Endothelial cell of umbilical vein (primary cell): ENCODE results near the gene CNKSR3. TPM values are rescaled to one million over a fixed set of nuclear protein-coding genes. Genes with fewer than 3 reads are reported as not detected.

Experiments
- BruUV-seq: library from RNA; stranded (reverse); fragments of 400-500 nt; replicated peaks from 2 replicates; lab custom pipeline; 2021; lab: Mats Ljungman, UMichigan
- CTCF ChIA-PET: fragments of 300-600, 350-600 bp; sonication (Branson Sonifier 250); formaldehyde crosslinking; loops from one replicate; lab custom pipeline; 2021; ENCODE audit warnings: antibody characterized with exemption, inconsistent platforms; lab: Charles Lee
- POLR2A ChIA-PET: fragments of 300-600, 350-600 bp; sonication (Branson Sonifier 250); formaldehyde crosslinking; loops from one replicate; lab custom pipeline; 2021; ENCODE audit warnings: antibody characterized with exemption, inconsistent platforms; lab: Charles Lee
- DNase-seq: peaks from one replicate; pipeline ENCODE4 v3.0.0-alpha.2; 2011; ENCODE audit warnings: low read depth, low spot score
- FAIRE-seq: peaks from 2 replicates; lab custom pipeline; 2011; peaks lifted over from hg19 to GRCh38; lab: Jason Lieb, UNC
- H2AFZ ChIP-seq: 2 replicates; pipeline ENCODE4 v1.6.0; 2012; ENCODE audit warnings: low read depth, low read length, control low read depth, inconsistent platforms
- H3K27ac ChIP-seq: 2 replicates; pipeline ENCODE4 v1.5.1; 2011; ENCODE audit warnings: low read depth, mild to moderate bottlenecking, control low read depth, low read length, moderate library complexity; ENCODE audit not compliant: insufficient read depth
- H3K27me3 ChIP-seq, 2 experiments: 2 replicates each; pipeline versions ENCODE4 v1.6.0 to v1.6.1; 2011; ENCODE audit warnings: low read length in 2 of 2, mixed read lengths in 1 of 2; ENCODE audit not compliant: control insufficient read depth in 2 of 2, insufficient read depth in 2 of 2
- H3K36me3 ChIP-seq, 2 experiments: 2 replicates in 1 of 2; 3 replicates in 1 of 2; pipeline ENCODE4 v1.5.1; 2011; ENCODE audit warnings: low read length in 2 of 2, mild to moderate bottlenecking in 1 of 2, moderate library complexity in 1 of 2; ENCODE audit not compliant: control insufficient read depth in 2 of 2, insufficient read depth in 2 of 2; ENCODE audit errors: extremely low read depth in 1 of 2
- H3K4me1 ChIP-seq: 3 replicates; pipeline ENCODE4 v1.5.1; 2011; ENCODE audit warnings: mild to moderate bottlenecking, low read length; ENCODE audit not compliant: control insufficient read depth, insufficient read depth; ENCODE audit errors: extremely low read depth
- H3K4me2 ChIP-seq: 2 replicates; pipeline ENCODE4 v1.6.1; 2011; ENCODE audit warnings: low read length, control low read depth, mixed read lengths; ENCODE audit not compliant: insufficient read depth
- H3K4me3 ChIP-seq, 3 experiments: fragments of 200-600 bp in 1 of 3; sonication (generic), shearing (Covaris generic) in 1 of 3; replicated peaks in 1 of 3; 2 replicates each; pipeline ENCODE4 v1.5.1; 2011 to 2016; ENCODE audit warnings: control low read depth in 3 of 3, low read length in 3 of 3, mild to moderate bottlenecking in 2 of 3, inconsistent platforms in 1 of 3, low read depth in 1 of 3, moderate library complexity in 1 of 3; ENCODE audit not compliant: insufficient read depth in 1 of 3
- H3K79me2 ChIP-seq: 2 replicates; pipeline ENCODE4 v1.6.0; 2012; ENCODE audit warnings: low read length, inconsistent platforms; ENCODE audit not compliant: control insufficient read depth, insufficient read depth
- H3K9ac ChIP-seq: replicated peaks from 2 replicates; pipeline ENCODE3; 2011; ENCODE audit warnings: low read length, control low read depth; ENCODE audit not compliant: insufficient read depth; ENCODE audit errors: extremely low read depth
- H3K9me1 ChIP-seq: replicated peaks from 3 replicates; pipeline ENCODE4 v1.6.0; 2011; ENCODE audit warnings: mild to moderate bottlenecking, low read length; ENCODE audit not compliant: control insufficient read depth, insufficient read depth; ENCODE audit errors: extremely low read depth
- H3K9me3 ChIP-seq: replicated peaks from 2 replicates; pipeline ENCODE4 v1.5.1; 2012; ENCODE audit warnings: low read length, inconsistent platforms; ENCODE audit not compliant: control insufficient read depth, insufficient read depth
- H4K20me1 ChIP-seq: replicated peaks from 2 replicates; pipeline ENCODE3; 2011; ENCODE audit warnings: mild to moderate bottlenecking, low read length; ENCODE audit not compliant: control insufficient read depth, insufficient read depth; ENCODE audit errors: extremely low read depth
- CTCF ChIP-seq, 2 donors: IDR thresholded peaks; 1 replicate in 1 of 2; 2 replicates in 1 of 2; pipeline ENCODE4 v1.5.1; 2011; ENCODE audit warnings: low read length in 2 of 2, mild to moderate bottlenecking in 2 of 2, moderate library complexity in 2 of 2, control low read depth in 1 of 2, inconsistent platforms in 1 of 2, low read depth in 1 of 2; ENCODE audit not compliant: insufficient read depth in 1 of 2; ENCODE audit errors: extremely low read depth in 1 of 2
- EZH2 ChIP-seq: IDR thresholded peaks from 2 replicates; pipeline ENCODE4 v1.6.1; 2012; ENCODE audit warnings: borderline replicate concordance, low read depth, mild to moderate bottlenecking, moderate library complexity, low read length, inconsistent platforms; ENCODE audit not compliant: severe bottlenecking
- FOS ChIP-seq: IDR thresholded peaks from 2 replicates; pipeline ENCODE4 v1.6.1; 2011; ENCODE audit warnings: mild to moderate bottlenecking, low read length, moderate library complexity, borderline replicate concordance; ENCODE audit not compliant: insufficient read depth
- GATA2 ChIP-seq: IDR thresholded peaks from 2 replicates; pipeline ENCODE4 v1.7.0; 2011; ENCODE audit warnings: low read depth, mild to moderate bottlenecking, moderate library complexity, mixed read lengths, low read length; ENCODE audit not compliant: insufficient read length, insufficient read depth
- JUN ChIP-seq: IDR thresholded peaks from 2 replicates; pipeline ENCODE4 v1.6.1; 2011; ENCODE audit warnings: borderline replicate concordance, low read depth; ENCODE audit not compliant: insufficient read length, insufficient read depth
- MAX ChIP-seq: IDR thresholded peaks from 2 replicates; pipeline ENCODE4 v1.6.1; 2011; ENCODE audit not compliant: insufficient read depth, insufficient read length
- MYC ChIP-seq: IDR thresholded peaks from one replicate; pipeline ENCODE4 v1.6.1; 2011; ENCODE audit warnings: mild to moderate bottlenecking, low read depth, low read length
- POLR2A ChIP-seq: IDR thresholded peaks from 2 replicates; pipeline ENCODE4 v1.6.1; 2012; ENCODE audit warnings: low read depth, mild to moderate bottlenecking, control low read depth, low read length
- POLR2AphosphoS5 ChIP-seq: IDR thresholded peaks from 2 replicates; pipeline ENCODE4 v1.6.1; 2012; ENCODE audit warnings: low read depth, mild to moderate bottlenecking, control low read depth, low read length, moderate library complexity; ENCODE audit not compliant: insufficient read depth
- dilution Hi-C: fragments of 300-500 bp; cut with MboI; formaldehyde crosslinking; loops from one replicate; pipeline ENCODE4 v1.15.0; 2019; ENCODE audit warnings: low sequenced_read_pairs; ENCODE audit not compliant: extremely low pct_ligation_motif_present
- intact Hi-C: fragments of 100-400 bp; cut with micrococcal nuclease; formaldehyde crosslinking; loops from one replicate; pipeline ENCODE4 v1.10.0; 2022
- polyA plus RNA-seq, 4 experiments: library from polyadenylated mRNA; depleted of rRNA in 3 of 4; stranded (reverse) in 3 of 4; unstranded in 1 of 4; fragments of >200 nt; gene quantifications; 2 replicates each; pipeline versions ENCODE4 v1.2.1 to v1.2.3, GENCODE V29; 2011 to 2012; ENCODE audit warnings: missing spikeins in 1 of 4
- total RNA-seq: library from RNA; stranded (reverse); gene quantifications from 2 replicates; pipeline ENCODE4 v1.2.3, GENCODE V29; 2021

The CNKSR3 gene
- total and polyA plus RNA-seq, 2 donors (not counting 3 experiments of a cell fraction or from before 2014, with no cell fraction given) = 2.3 to 15.6 TPM

GRCh38 chr6:154508573-154509375 is 1.7 kb downstream of the CNKSR3 start:
- DNase-seq (peak; percentile 44), FAIRE-seq (no peak)
- Histone ChIP-seq H3K4me3 (peak overlapping the region in 2 of 3 experiments; percentile 64 to 78), H3K36me3 (no peaks in the 10 kb centered on the region), H2AFZ (no peak overlapping the region), H3K27ac (peak overlapping the region; percentile 77), H3K4me2 (peak overlapping the region; percentile 78), H3K9me3 (no peaks in the 10 kb centered on the region), H3K4me1 (peaks cover 15% of the 10 kb centered on the region), H3K9ac (peak overlapping the region; percentile 83), H3K79me2 (peaks cover 2% of the 10 kb centered on the region), H3K9me1 (no peaks in the 10 kb centered on the region), H3K27me3 (no peaks in the 10 kb centered on the region), H4K20me1 (no peaks in the 10 kb centered on the region)
- intact Hi-C loops (loop anchor here (2.0 kb wide), 1 partner anchor 68 kb away; no protein-coding TSS in a partner anchor), dilution Hi-C loops (no loop called here)
- BruUV-seq = TSS peak; percentile 36
- CTCF ChIA-PET = interaction anchor here (0.9 to 3.9 kb wide), 6 partner anchors 9 to 354 kb away, joined by 3 to 62 read pairs (median 3); no protein-coding TSS in a partner anchor
- POLR2A ChIA-PET = interaction anchor here (0.8 to 1.8 kb wide), 4 partner anchors 8 to 142 kb away, joined by 3 to 8 read pairs (median 4); no protein-coding TSS in a partner anchor
- TF ChIP-seq MAX = peak; percentile 41
- no peak for TF ChIP-seq POLR2AphosphoS5

DNA sequence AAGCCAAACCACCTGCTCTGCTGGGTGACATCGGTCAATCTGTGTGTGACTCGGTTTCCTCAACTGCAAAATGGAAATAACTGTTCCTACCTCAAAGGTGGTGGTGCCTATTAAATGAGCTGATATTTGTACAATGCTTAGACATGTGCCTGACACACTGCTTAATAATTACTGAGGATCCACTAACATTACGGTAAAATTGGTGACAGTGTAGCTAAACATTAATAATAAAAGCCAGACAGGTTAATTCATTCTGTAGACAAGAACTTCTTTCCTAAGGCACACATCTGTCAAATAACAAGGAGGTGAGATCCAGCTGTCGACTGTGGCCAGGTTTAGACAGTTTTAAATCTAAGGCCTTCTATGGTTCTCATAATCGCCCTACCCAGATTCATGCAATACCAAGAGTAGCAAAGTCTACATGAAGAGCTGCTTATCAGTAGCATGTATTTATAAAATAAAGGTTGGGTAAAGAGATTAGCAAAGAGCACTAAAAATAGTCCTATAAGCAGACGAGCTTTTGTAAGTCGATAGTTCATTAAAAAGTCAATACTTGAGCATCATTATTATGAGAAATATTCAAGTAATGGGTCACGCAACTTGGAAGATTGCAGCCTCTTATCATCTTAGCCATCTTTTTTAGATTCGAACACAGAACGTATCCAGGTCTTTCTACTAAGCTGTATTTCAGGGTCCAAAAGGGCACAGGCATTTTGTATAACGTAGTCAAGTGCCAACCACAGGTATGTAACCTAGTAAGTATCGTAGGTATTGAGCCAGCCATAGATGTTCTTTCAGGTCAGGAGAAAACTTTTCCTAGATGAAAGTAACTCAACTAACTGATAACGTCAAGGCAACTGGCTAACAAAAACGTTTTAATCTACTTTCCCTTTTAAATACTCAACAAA is 3.2 kb downstream of the CNKSR3 start:
- H3K9ac ChIP-seq = no peak overlapping the region
- dilution Hi-C loops (no loop called here), intact Hi-C loops (no loop called here)
- DNase-seq (no peak), FAIRE-seq (no peak)
- no peaks in the 10 kb centered on the region for H3K9me3 ChIP-seq
- H3K36me3 ChIP-seq = no peaks in the 10 kb centered on the region
- H3K4me3 ChIP-seq = no peak overlapping the region
- BruUV-seq = no TSS peak
- no peaks in the 10 kb centered on the region for H3K27me3 ChIP-seq
- POLR2A ChIA-PET = interaction anchor here (0.6 to 1.1 kb wide), 3 partner anchors 29 to 211 kb away, joined by 3 read pairs; no protein-coding TSS in a partner anchor
- peaks cover 2% of the 10 kb centered on the region for H3K79me2 ChIP-seq
- peaks cover 15% of the 10 kb centered on the region for H3K4me1 ChIP-seq
- TF ChIP-seq CTCF (IDR thresholded peaks at IDR 0.05; ENCODE audit: extremely low read depth in 1 of 2, insufficient read depth in 1 of 2, low read depth in 1 of 2, low read length in 2 of 2) (no peak), POLR2A (no peak), MAX (no peak), MYC (no peak), FOS (no peak), JUN (no peak), EZH2 (no peak), POLR2AphosphoS5 (no peak), GATA2 (no peak)
- H3K27ac ChIP-seq = no peak overlapping the region
- H2AFZ ChIP-seq = no peak overlapping the region
- CTCF ChIA-PET = interaction anchor here (0.6 to 1.6 kb wide), 4 partner anchors 11 to 230 kb away, joined by 3 to 5 read pairs (median 4); no protein-coding TSS in a partner anchor
- no peaks in the 10 kb centered on the region for H3K9me1 ChIP-seq
- no peaks in the 10 kb centered on the region for H4K20me1 ChIP-seq
- H3K4me2 ChIP-seq = no peak overlapping the region
